Upper lobe of left lung (tissue), 4 donors: Measurements from ENCODE around the gene TBX21.

ENCODE experiments used
- POLR2AphosphoS5 ChIP-seq, 2 donors: sonication (generic); formaldehyde crosslinking; IDR thresholded peaks; one replicate each; pipeline ENCODE4 v1.5.1; 2017; ENCODE audit warnings: antibody characterized with exemption in 2 of 2
- TF ChIP-seq, protein P1 (sequence below), 6 experiments: fragments of 450-650 bp in 4 of 6; fragments of 200-600 bp in 2 of 6; sonication (generic) in 2 of 6; IDR thresholded peaks; one replicate each; pipeline ENCODE4 v1.5.1; 2016 to 2019; ENCODE audit warnings: antibody characterized with exemption in 6 of 6

DNA sequence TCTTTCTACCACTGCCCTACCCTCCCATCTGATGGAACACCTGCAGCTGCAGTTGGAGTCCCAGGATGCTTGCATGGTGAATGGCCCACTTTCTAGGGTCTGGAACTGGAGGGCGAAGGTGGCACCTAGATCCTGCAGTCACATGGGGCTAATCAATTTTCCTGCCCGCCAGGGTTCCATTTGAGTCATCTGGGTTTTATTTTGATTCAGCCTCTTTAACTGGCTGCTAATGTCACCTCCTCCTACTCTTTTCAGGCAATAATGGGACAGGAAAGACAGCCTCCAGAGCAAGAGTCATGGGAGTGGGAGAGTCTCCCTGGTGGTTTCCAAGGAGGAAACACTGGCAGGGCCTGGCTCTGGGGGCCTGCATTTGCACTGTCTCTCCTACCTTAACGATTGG lies 42.9 kb upstream of the TBX21 start:
- TF ChIP-seq POLR2AphosphoS5 (IDR thresholded peaks at IDR 0.05): no peak
- TF ChIP-seq, protein P1, sequence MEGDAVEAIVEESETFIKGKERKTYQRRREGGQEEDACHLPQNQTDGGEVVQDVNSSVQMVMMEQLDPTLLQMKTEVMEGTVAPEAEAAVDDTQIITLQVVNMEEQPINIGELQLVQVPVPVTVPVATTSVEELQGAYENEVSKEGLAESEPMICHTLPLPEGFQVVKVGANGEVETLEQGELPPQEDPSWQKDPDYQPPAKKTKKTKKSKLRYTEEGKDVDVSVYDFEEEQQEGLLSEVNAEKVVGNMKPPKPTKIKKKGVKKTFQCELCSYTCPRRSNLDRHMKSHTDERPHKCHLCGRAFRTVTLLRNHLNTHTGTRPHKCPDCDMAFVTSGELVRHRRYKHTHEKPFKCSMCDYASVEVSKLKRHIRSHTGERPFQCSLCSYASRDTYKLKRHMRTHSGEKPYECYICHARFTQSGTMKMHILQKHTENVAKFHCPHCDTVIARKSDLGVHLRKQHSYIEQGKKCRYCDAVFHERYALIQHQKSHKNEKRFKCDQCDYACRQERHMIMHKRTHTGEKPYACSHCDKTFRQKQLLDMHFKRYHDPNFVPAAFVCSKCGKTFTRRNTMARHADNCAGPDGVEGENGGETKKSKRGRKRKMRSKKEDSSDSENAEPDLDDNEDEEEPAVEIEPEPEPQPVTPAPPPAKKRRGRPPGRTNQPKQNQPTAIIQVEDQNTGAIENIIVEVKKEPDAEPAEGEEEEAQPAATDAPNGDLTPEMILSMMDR (IDR thresholded peaks at IDR 0.05): no peak
